Measurements from ENCODE around the gene CEBPE. TPM values are rescaled to one million over a fixed set of nuclear protein-coding genes. Genes with fewer than 3 reads are reported as not detected.

CEBPE gene
- total RNA-seq = not detected in 2 replicates

GRCh38 chr14:23118506-23119362, at the start of gene CEBPE:
Gene CEBPE, minus strand, starts transcription at chr14:23119255. Its CDS starts 164 bp downstream, at chr14:23119091.

GRCh38 chr14:23104591-23105347, 14.3 kb downstream of the CEBPE start, which contains the start of gene CIROP:
Gene CIROP, minus strand, starts transcription at chr14:23104989. Its CDS starts 69 bp downstream, at chr14:23104920.

GRCh38 chr14:23095196-23096108, 23.6 kb downstream of the CEBPE start, which contains the start of gene C14orf119:
Gene C14orf119, plus strand, starts transcription at chr14:23095505. Its CDS starts 2,154 bp downstream, at chr14:23097659.

GRCh38 chr14:23094666-23095195, 24.3 kb downstream of the CEBPE start, which contains the start of gene ACIN1:
Gene ACIN1, minus strand, starts transcription at chr14:23095136. Its CDS starts 24 bp downstream, at chr14:23095112.

Other genes with a start within 250 kb of the CEBPE start
- gene LRP10, start 247.5 kb downstream of the CEBPE start, total RNA-seq = 40.7 and 42.5 TPM in 2 replicates
- gene REM2, start 236.0 kb downstream of the CEBPE start, total RNA-seq = under 0.01 TPM in 1 of 2 replicates, not detected in the other
- gene RBM23, start 200.1 kb downstream of the CEBPE start, total RNA-seq = 49.2 and 55.0 TPM in 2 replicates
- 34.6 and 42.8 TPM in 2 replicates for gene PRMT5, start 189.9 kb downstream of the CEBPE start, total RNA-seq
- 14.3 and 21.7 TPM in 2 replicates for gene HAUS4, start 162.2 kb downstream of the CEBPE start, total RNA-seq
- 16.9 and 42.6 TPM in 2 replicates for gene AJUBA, start 136.7 kb downstream of the CEBPE start, total RNA-seq
- 5.1 and 6.1 TPM in 2 replicates for gene C14orf93, start 109.1 kb downstream of the CEBPE start, total RNA-seq
- 185 and 196 TPM in 2 replicates for gene PSMB5, start 84.4 kb downstream of the CEBPE start, total RNA-seq
- gene PSMB11, start 77.0 kb downstream of the CEBPE start, total RNA-seq = not detected in 2 replicates
- 0.54 and 0.69 TPM in 2 replicates for gene CDH24, start 61.7 kb downstream of the CEBPE start, total RNA-seq
- 44.0 and 56.1 TPM in 2 replicates for gene ACIN1, start 24.1 kb downstream of the CEBPE start, total RNA-seq
- 43.2 and 50.3 TPM in 2 replicates for gene C14orf119, start 23.8 kb downstream of the CEBPE start, total RNA-seq
- not detected in 2 replicates for gene CIROP, start 14.3 kb downstream of the CEBPE start, total RNA-seq
- 0.11 and 3.1 TPM in 2 replicates for gene SLC7A8, start 64.4 kb upstream of the CEBPE start, total RNA-seq
- gene RNF212B, start 118.7 kb upstream of the CEBPE start, total RNA-seq = not detected in 2 replicates
- 3.3 and 3.9 TPM in 2 replicates for gene HOMEZ, start 166.9 kb upstream of the CEBPE start, total RNA-seq
- gene PPP1R3E, start 183.6 kb upstream of the CEBPE start, total RNA-seq = 2.8 and 3.5 TPM in 2 replicates
- 15.3 and 22.5 TPM in 2 replicates for gene BCL2L2, start 187.6 kb upstream of the CEBPE start, total RNA-seq
- gene PABPN1, start 202.2 kb upstream of the CEBPE start, total RNA-seq = 81.5 and 81.7 TPM in 2 replicates
- 0.11 and 0.17 TPM in 2 replicates for gene SLC22A17, start 233.6 kb upstream of the CEBPE start, total RNA-seq
- not detected in 2 replicates for gene EFS, start 245.9 kb upstream of the CEBPE start, total RNA-seq

Data from dermis lymphatic vessel endothelial cell (primary cell).